Suppressor macrophage (primary cell): Measurements from ENCODE around the gene DHX15.

Source experiments
- DNase-seq, 4 experiments: peaks; one replicate each; pipeline ENCODE4 v3.0.0-alpha.2; 2020 to 2022

Gene DHX15

DNA sequence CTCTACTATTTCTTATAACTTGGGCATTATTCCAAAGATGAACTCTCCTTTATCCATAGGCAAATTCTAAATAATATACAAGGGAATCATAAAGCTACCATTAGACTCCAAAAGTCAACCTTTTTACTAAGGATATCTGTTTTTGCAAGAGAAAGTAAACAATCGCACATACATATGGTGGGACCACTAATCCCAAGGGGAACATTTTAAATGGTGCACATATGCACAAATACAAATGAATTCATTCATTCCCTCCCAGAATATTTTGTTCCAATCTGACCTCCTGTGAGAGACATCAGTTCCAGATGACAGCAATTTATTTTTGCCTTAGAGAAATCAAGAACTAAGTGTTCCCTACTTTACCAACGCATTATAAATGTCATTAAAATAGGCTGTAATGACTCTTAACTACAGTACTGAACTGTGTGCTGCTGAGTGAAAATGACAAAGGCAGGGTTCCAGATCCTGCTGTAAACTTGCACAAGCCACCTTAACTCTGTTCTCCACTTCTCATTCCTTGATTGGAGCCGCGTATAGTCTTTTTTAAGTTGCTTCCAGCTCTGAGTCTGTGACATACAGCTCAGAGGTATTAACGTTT is 2.0 kb downstream of the DHX15 start:
- DNase-seq, result peak in 3 of 4 experiments; percentile 9 to 27 (median 11)

DNA sequence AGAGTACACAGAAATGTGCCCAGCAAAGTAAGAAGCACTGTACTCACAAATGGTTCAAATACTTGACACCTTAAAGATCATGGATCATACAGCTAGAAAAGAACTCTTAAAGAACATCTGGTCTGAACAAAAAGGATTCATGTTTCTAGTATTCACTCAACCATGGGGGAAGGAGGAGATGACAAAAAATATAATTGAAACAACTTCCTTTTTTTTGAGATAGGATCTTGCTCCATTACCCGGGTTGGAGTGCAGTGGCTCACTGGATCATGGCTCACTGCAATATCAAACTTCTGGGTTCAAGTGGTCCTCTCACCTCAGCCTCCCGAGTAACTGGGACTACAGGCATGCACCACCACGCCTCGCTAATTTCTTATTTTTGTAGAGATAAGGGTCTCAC is 6.0 kb downstream of the DHX15 start:
- peak in 3 of 4 experiments; percentile 10 to 47 (median 34) for DNase-seq

DNA sequence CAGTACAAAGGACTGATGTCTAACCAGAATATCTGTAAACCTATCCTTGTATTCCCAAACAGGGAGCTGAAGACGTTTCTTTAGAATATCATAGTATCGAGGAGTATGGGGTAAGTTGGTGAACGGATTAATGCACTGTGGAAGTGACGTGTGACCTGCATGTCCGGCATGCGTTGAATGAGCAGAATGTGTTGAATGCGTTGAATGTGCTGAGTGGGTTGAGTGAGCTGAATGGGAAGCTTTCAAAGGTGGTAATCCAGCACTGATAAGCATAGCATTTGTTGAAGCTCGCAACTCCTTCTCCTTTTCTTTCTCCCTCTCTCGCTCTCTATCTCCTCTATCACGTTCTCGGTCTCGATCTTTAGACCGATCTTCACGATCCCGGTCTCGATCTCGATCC is 8.1 kb downstream of the DHX15 start:
- DNase-seq, result no peak

DNA sequence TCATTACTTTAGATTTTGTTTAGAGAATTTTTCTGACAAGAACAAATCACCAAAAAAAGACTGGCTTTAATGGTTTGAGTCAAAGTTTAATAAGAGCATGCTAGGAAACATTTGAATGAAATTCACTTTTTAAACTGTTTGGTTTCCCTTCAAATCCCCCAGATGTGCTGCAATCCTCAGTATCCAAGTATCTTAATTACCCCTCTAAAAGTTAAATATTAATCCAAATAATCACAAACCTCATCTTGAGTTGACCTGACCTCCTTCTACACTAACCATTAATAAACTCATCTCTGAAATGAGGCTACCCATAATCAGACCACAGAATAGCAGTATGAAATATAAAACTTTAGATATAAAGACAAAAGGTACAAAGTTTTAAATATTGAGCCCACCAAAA is 10.1 kb downstream of the DHX15 start:
- DNase-seq, result no peak

DNA sequence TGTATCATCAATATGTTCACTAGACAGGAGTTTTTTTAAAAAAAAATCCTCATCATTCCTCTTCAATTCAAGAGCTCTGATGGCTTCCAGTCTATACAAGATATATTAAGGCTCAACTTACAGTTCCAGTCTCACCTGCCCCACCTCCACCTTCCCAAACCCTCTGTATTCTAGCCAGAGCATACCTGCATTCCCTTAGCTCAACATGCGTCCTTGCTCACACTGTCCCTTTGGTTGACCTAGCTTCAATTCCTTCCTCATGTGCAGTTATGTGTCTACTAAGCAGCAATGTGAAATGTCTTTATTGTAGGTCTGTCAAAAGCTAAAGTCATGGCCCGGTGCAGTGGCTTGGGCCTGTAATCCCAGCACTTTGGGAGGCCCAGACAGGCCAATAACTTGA is 10.8 kb downstream of the DHX15 start:
- no peak for DNase-seq

DNA sequence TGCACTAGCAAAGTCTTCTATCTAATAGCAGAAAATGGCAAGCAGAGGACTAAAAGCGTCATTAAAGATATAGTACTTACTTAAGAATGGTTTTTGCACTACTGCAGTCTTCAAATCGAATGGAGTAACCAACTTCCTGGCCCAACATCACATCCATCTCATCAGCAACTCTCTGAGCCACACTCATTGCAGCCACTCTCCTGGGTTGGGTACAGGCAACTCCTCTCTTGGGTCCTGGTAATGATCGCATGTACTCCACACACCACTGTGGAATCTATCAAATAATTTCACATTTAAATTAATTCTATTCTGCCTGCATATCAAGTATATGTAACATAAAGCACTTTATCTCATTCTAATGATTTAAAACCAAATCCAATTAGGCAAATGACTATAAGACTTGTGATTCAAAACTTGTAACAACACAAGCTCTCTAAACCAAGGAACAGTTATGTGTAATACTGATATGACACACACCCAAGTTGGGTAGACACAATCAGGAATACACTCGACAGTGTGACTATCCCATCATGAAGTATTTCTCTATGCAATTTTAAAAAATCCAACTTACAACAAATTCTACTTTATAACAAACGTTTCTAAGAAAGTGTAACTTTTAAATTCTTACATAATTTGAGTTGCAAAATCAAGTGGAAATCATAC is 13.6 kb downstream of the DHX15 start:
- DNase-seq, result no peak

DNA sequence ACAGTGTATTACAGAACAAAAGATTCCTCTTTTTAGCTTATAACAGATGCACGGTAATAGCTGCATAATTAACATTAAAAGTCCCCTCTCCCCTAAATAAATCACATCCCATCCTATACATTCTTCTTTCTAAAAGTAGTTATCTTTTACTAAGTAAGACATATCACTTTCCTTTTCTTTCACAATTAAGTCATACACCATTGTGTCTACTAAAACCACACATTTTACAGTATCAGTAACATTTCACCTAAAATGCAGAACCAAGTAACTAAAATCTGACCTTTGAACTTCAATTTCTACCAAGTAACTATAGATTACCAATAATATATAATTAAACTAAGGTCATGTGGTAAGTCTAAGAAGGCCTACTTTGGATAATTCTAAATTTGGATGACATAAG is 14.2 kb downstream of the DHX15 start:
- DNase-seq, result no peak

DNA sequence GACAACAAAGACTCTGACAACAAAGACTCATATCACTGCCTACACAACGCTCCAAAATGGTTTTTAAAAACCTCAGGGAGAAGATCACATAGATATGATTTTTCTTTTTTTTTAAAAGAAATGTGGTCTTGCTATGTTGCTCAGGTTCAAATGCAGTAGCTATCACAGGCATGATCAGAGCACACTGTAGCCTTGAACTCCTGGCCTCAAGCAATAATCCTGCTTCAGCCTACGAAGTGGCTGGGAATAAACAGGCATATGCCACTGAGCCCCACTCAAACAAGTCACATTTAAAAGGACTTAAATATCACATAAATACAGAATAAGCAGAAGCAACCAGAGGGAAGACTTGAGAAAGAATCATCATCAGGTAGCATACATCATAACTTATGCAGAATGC is 14.7 kb downstream of the DHX15 start:
- DNase-seq, result no peak

DNA sequence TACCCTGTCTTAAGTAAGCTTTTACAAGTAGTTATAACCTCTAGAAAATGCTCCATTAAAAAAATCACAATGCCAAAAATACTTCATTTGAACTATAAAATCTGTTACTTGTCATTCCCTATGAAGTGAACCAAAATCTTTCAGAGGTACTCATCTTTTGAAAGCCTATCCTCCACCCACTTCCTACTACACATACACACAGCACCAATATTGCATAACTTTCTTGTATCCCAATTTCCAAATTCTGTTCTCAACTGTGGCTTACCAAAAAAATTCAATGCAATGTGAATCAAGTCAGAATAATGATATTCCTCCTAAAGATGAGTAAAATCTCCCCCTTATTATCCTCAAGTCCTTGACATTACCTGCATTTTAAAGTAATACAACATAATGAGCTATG is 15.9 kb downstream of the DHX15 start:
- peak in 1 of 4 experiments; percentile 35 for DNase-seq

DNA sequence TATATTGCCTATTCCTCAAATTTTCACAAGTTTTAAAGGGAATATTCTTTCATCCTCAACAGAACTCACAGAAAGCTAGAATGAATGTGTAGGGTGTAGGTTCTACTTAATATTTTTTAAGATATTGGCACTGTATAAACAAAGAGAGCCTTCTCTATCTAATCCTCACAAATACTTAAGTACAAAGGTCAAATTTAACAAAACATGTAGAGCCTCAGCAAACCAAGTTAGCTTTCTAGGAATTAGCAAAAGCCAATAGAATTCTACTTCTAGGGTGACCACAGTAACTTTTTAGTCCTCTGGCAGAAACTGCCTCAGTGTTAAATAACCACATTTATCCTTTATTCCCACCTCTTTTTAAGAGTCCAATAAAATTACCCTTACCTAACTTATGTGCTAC is 19.3 kb downstream of the DHX15 start:
- DNase-seq, result no peak

DNA sequence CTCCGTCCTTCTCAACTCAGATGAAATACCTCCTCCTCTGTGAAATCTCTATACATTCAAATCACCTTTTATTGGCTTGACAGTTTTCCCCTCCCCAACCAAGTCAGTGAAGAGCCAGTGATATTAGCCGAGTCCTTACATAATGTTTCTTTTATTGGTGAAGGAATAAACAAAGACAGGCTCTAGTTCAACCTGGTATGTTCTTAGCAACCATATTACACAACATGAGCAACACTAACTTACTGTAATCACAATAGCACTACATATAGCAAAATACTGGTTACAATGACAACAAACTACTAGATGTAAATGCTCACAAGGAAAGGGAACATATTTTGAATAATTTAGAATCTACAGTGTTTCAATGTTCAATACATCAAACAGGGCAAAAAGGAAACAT is 19.9 kb downstream of the DHX15 start:
- DNase-seq, result no peak

DNA sequence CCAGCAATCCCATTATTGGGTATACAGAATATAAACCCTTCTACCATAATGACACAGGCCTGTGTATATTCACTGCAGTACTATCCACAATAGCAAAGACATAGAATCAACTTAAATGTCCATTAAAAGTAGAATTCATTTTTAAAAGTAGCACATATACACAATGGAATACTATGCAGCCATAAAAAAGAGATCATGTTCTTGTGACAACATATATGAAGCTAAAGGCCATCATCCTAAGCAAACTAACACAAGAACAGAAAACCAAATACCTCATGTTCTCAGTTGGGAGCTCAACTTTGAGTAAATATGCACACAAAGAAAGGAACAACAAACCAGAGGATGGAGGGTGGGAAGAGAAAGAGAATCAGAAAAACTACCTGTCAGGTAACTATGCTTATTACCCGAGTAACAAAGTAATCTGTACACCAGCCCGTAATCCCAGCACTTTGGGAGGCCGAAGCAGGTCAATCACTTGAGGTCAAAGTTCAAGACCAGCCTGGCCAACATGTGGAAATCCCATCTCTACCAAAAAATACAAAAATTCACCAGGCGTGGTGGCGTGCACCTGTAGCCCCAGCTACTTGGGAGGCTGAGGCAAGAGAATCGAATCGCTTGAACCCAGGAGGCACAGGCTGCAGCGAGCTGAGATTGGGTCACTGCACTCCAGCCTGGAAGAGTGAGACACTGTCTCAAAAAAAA is 22.8 kb downstream of the DHX15 start:
- DNase-seq, result no peak

DNA sequence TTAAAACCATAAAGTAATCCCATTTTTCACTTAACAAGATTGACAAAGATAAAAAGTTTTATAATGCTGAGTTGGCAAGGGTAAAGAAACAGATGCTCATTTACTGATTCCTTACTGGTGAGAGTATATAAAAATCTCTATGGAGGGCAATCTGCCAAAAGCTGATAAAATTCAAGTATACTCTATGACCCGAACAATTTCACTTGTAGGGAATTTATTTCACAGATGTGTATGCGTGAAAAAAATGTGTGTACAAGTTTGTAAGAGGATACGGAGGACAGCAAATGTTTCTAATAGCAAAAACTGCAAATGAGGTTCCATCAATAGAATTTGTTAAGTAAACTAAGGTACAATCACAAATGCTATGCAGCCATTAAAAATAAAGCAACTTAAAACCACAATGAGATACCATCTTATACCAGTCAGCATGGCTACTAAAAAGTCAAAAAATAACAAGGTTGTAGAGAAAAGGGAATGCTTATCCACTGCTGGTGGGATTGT is 23.4 kb downstream of the DHX15 start:
- no peak for DNase-seq

DNA sequence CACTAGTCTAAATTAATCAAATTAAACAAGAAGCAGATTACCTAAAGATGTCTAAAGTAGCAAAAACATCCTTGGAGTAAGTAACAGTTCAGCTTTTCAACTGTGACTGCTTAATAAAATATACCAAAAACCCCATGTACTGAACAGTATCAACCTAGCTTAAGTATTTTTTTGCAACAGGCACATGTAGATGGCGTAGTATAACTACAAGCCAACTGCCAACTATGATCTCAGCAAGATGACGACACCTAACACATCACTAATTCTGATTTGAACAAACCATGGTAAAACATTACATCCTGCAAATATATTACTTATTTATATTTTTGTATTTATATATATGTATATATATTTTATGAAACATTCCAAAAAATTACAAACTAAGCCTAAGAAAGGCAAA is 24.5 kb downstream of the DHX15 start:
- DNase-seq, result no peak

DNA sequence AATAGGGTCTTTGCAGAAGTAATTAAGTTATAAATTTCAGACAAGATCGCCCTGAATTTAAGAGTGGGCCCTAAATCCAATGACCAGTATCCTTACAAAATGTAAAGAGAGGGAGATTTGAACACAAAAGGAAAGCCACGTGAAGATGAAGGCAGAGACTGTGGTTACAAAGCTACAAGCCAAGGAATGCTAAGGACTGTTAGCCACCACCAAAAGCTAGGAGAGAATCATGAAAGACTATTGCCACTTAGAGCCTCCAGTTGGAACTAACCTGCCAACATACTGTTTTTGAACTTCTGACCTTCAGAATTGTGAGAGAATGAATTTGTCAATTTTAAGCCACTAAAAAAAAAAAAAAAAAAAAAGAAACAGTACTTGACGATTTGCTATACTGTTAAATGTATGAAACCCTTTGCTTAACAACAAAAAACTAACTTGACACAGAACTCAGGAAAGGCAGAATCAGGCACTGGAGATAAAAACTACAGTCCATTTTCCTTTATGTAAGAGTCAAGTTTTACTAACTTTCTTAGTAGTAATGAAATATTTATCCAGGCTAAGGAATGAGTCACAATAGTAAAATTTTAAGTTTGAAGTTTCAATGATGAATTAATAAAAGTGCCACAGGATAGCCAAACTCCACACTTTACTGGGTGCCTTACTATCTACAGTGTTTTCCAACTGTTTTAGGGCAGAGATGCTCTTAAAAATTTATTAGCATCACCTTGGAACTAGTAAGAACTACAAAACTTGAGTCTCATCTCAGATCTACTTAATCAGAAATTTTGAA is 25.1 kb downstream of the DHX15 start:
- DNase-seq, result no peak

DNA sequence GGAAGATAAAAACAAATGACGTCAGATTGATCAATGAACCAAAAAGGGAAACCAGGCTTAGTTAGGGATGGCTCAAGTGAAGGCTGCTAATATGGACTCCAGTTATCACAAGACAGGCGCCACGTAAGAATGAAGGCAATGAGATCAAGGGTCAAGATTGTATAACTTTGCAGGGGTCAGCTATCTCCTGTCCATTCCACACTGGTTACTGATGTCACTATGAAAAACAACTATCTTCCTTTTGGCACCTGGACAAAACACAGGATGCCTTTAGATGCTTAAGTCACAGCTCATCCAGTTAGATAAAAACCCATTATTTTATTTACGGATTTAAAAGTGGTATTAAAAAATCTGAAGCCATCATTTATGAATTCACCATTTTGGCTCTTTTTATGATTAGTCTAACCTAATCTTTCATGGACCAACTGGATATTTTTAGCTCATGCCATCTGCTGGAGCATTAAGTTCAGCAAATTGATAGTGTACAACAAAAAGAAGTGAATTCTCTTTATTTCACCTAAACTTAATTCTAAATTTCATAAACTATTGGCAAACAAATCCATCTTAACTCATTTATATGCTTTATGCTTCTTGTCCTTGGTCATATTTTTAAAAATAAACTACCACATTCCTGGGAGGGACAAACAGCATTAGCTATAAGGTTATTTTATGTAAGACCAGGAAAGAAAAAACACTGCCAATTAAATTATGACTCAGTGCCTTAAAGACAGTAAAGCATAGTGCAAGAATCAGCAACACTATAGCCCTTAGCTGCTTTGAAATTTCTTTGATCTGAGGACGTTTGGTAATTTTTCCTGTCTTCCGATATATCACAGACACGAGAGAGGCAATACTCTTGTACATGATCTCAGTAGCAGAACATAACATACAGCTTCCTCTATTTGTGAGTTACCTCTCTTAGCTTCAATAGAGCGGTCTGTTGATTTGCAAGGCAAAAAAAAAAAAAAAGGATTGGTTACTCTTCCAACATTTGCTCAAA is 27.0 kb downstream of the DHX15 start:
- DNase-seq, result peak; percentile 10 to 62 (median 36)

DNA sequence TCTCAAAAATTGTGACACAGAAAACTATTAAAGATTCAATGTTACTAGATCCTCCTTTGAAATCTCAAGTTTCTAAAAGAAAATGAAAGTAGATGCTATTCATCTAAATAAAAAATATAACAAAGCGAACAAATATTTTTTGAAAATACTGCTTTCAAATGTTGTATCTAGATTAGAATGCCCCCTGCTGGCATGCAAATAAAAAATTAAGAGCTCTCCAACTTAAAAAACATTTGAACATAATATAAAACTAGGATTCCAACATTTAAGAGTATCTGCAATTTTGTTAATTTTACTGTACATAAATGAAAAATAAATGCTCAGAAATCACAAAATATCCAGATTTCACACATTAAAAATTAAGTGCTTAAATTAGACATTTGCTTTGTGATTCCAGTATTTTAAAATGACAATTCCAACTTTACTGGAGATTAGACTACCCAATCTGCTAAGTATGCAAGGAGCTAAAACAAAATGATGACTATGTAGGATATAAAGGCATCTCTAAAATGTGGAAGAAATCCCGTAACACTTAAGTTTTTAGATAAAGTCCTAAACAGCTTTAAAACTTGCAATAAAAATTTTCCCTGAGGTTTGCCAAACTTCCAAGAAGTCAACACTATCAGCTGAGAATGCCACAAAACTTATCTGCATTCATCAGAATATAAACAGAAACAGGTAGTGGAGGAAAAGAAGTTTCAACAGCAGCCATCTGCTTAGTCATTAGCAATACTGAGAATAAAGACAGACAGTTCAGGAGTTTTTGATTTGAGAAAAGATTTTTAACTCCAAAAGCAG is 32.7 kb downstream of the DHX15 start:
- DNase-seq, result peak in 2 of 4 experiments; percentile 25 to 31

DNA sequence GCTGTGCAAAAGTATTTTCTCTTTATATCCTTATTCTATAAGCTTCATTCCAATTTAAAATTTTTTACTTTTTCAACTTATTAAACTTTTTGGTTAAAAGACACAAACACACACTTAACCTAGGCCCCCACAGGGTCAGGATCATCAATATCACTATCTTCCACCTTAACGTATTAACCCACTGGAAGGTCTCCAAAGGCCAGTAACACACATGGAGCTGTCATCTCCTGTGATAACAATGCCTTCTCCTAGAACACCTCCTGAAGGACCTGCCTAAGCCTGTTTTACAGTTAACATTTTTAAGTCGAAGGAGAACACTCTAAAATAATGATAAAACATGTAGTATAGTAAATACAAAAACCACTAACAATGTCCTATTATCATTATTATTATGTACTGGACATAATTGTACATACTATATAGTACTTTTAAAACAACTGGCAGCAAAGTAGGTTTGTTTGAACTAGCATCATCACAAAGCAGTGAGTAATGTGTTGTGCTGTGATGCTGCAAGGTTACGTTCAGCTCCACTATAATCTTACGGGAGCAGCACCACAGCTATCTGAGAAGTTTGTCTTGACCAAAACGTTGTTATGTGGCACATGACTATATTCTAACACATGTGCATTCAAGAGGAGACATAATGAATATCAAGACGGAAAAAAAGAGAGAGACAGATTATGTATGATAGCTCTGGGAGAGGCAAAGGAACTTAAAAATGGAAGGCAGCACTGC is 33.7 kb downstream of the DHX15 start:
- DNase-seq, result no peak

DNA sequence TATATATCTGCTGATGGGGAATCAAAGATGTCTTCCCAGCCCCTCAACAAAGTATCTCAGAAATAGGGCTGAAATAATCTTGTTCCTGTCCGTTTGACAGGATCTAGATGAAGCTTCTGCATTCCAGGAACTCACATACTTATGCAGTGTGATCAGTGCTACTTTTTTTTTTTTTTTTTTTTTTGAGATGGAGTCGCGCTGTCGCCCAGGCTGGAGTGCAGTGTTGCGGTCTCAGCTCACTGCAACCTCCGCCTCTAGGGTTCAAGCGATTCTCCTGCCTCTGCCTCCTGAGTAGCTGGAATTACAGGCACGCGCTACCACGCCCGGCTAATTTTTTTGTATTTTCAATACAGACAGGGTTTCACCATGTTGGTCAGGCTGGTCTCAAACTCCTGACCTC is 36.4 kb downstream of the DHX15 start:
- DNase-seq, result no peak
